Loucy (cell line): ENCODE data around the gene TRIM15.
A peak's percentile ranks its signal among the peaks of the same experiment; 100 is the strongest.
"Not testable (repeated sequence)": the region's sequence is repeated elsewhere in the genome, so short reads cannot be mapped to it uniquely, and the experiment has no call there.

ENCODE experiments used
- H2AFZ ChIP-seq: fragments of 200-600 bp; sonication (generic); 2 replicates; pipeline ENCODE4 v1.6.0; 2016; ENCODE audit warnings: antibody characterized with exemption, mild to moderate bottlenecking, low read length, moderate library complexity
- H3F3A ChIP-seq: fragments of 200-600 bp; 2 replicates; pipeline ENCODE4 v1.6.0; 2016; ENCODE audit warnings: antibody characterized with exemption, low read depth, mild to moderate bottlenecking
- H3K27me3 ChIP-seq: fragments of 200-600 bp; sonication (generic); 2 replicates; pipeline ENCODE4 v1.6.1; 2014; ENCODE audit warnings: low read length, mild to moderate bottlenecking; ENCODE audit not compliant: insufficient read depth, poor library complexity, severe bottlenecking
- H3K36me3 ChIP-seq: fragments of 200-600 bp; sonication (generic); 2 replicates; pipeline ENCODE4 v1.6.1; 2016; ENCODE audit warnings: low read length; ENCODE audit not compliant: insufficient read depth
- H3K4me1 ChIP-seq: fragments of 200-600 bp; sonication (generic); 2 replicates; pipeline ENCODE4 v1.5.1; 2014; ENCODE audit warnings: low read length, mild to moderate bottlenecking; ENCODE audit not compliant: insufficient read depth, poor library complexity, severe bottlenecking
- H3K4me2 ChIP-seq: fragments of 200-600 bp; sonication (generic); 2 replicates; pipeline ENCODE4 v1.6.0; 2014; ENCODE audit warnings: antibody characterized with exemption, low read length, low read depth, mild to moderate bottlenecking; ENCODE audit not compliant: poor library complexity, severe bottlenecking
- H3K4me3 ChIP-seq: fragments of 200-600 bp; sonication (generic); 2 replicates; pipeline ENCODE4 v1.5.1; 2014; ENCODE audit warnings: low read length, mild to moderate bottlenecking, mixed read lengths; ENCODE audit not compliant: poor library complexity, severe bottlenecking
- H3K79me2 ChIP-seq: fragments of 200-600 bp; sonication (generic); 2 replicates; pipeline ENCODE4 v1.6.1; 2014; ENCODE audit warnings: low read length; ENCODE audit not compliant: insufficient read depth
- H3K9ac ChIP-seq: fragments of 200-600 bp; sonication (generic); 2 replicates; pipeline ENCODE4 v1.6.0; 2014; ENCODE audit warnings: mild to moderate bottlenecking, low read depth, low read length, moderate library complexity; ENCODE audit not compliant: poor library complexity, severe bottlenecking
- H3K9me2 ChIP-seq: fragments of 200-600 bp; sonication (generic); replicated peaks from 2 replicates; pipeline ENCODE4 v1.6.1; 2016; ENCODE audit warnings: low read depth, low read length, mixed read lengths
- H3K9me3 ChIP-seq: fragments of 200-600 bp; sonication (generic); 2 replicates; pipeline ENCODE4 v1.6.1; 2014; ENCODE audit warnings: mild to moderate bottlenecking, antibody characterized with exemption, low read length, low read depth; ENCODE audit not compliant: insufficient read depth
- H4K20me1 ChIP-seq: fragments of 200-600 bp; sonication (generic); 2 replicates; pipeline ENCODE4 v1.6.0; 2014; ENCODE audit warnings: antibody characterized with exemption, low read length, mild to moderate bottlenecking; ENCODE audit not compliant: insufficient read depth, poor library complexity, severe bottlenecking
- CTCF ChIP-seq: fragments of 200-600 bp; sonication (generic); conservative IDR thresholded peaks from 2 replicates; pipeline ENCODE4 v1.5.1; 2014; ENCODE audit warnings: mild to moderate bottlenecking, antibody characterized with exemption, low read length
- EZH2phosphoT487 ChIP-seq: fragments of 200-600 bp; IDR thresholded peaks from 2 replicates; pipeline ENCODE4 v1.6.1; 2018; ENCODE audit warnings: antibody characterized with exemption, mild to moderate bottlenecking, moderate library complexity, borderline replicate concordance

Gene TRIM15

GRCh38 chr6:30213957-30214656 lies 50.8 kb downstream of the TRIM15 start:
- Histone ChIP-seq H3K4me1 (peaks cover 35% of the 10 kb centered on the region), H3K4me2 (peak overlapping the region; percentile 71), H3K79me2 (peaks cover 36% of the 10 kb centered on the region), H2AFZ (peak overlapping the region; percentile 88), H3K27me3 (no peaks in the 10 kb centered on the region), H3K9ac (peak overlapping the region; percentile 82), H3K4me3 (peak overlapping the region; percentile 78), H4K20me1 (peaks cover 17% of the 10 kb centered on the region), H3F3A (no peaks in the 10 kb centered on the region), H3K36me3 (no peaks in the 10 kb centered on the region), H3K9me2 (no peaks in the 10 kb centered on the region), H3K9me3 (no peaks in the 10 kb centered on the region)
- TF ChIP-seq EZH2phosphoT487 (no peak), CTCF (no peak)

GRCh38 chr6:30214657-30214982 lies 51.3 kb downstream of the TRIM15 start:
- Histone ChIP-seq H3K4me2 (peak overlapping the region; percentile 71), H2AFZ (peak overlapping the region; percentile 88), H3K9me3 (no peaks in the 10 kb centered on the region), H3K4me1 (peaks cover 31% of the 10 kb centered on the region), H3K36me3 (no peaks in the 10 kb centered on the region), H3K27me3 (no peaks in the 10 kb centered on the region), H4K20me1 (peaks cover 17% of the 10 kb centered on the region), H3F3A (no peaks in the 10 kb centered on the region), H3K4me3 (peak overlapping the region; percentile 78), H3K9ac (peak overlapping the region; percentile 82), H3K9me2 (no peaks in the 10 kb centered on the region), H3K79me2 (peaks cover 31% of the 10 kb centered on the region)
- TF ChIP-seq CTCF (no peak), EZH2phosphoT487 (no peak)

- Histone ChIP-seq H3K9me2 (no peaks in the 10 kb centered on the region), H4K20me1 (peaks cover 16% of the 10 kb centered on the region), H3K9ac (no peak overlapping the region), H3K9me3 (no peaks in the 10 kb centered on the region), H3K4me1 (peaks cover 22% of the 10 kb centered on the region), H3K36me3 (no peaks in the 10 kb centered on the region), H3F3A (no peaks in the 10 kb centered on the region), H3K4me3 (no peak overlapping the region), H3K4me2 (no peak overlapping the region), H2AFZ (no peak overlapping the region), H3K79me2 (peaks cover 20% of the 10 kb centered on the region), H3K27me3 (no peaks in the 10 kb centered on the region)
- no peak for TF ChIP-seq EZH2phosphoT487
Measured at GRCh38 chr6:30216096-30216495, 52.8 kb downstream of the TRIM15 start.

GRCh38 chr6:30219244-30219643 lies 55.9 kb downstream of the TRIM15 start:
- Histone ChIP-seq H3K4me2 (peak overlapping the region; percentile 33), H4K20me1 (no peaks in the 10 kb centered on the region), H3K4me3 (no peak overlapping the region), H3F3A (no peaks in the 10 kb centered on the region), H2AFZ (peak overlapping the region; percentile 97), H3K9me2 (no peaks in the 10 kb centered on the region), H3K9me3 (peaks cover 16% of the 10 kb centered on the region; the same call in 1 of the 2 replicates), H3K4me1 (peaks cover 5% of the 10 kb centered on the region), H3K27me3 (no peaks in the 10 kb centered on the region), H3K9ac (peak overlapping the region; percentile 24), H3K36me3 (no peaks in the 10 kb centered on the region), H3K79me2 (no peaks in the 10 kb centered on the region)
- TF ChIP-seq CTCF (peak; percentile 98), EZH2phosphoT487 (no peak)

GRCh38 chr6:30221395-30221794 lies 58.0 kb downstream of the TRIM15 start:
- H3K9ac ChIP-seq, result not testable (repeated sequence)

More at GRCh38 chr6:30221395-30221794, 58.0 kb downstream of the TRIM15 start:
- not testable (repeated sequence) for H2AFZ ChIP-seq, H3K4me1 ChIP-seq, H3K27me3 ChIP-seq, H3F3A ChIP-seq, H3K4me3 ChIP-seq, H3K79me2 ChIP-seq, H4K20me1 ChIP-seq, H3K4me2 ChIP-seq, H3K9me2 ChIP-seq, H3K36me3 ChIP-seq
- peaks cover 20% of the 10 kb centered on the region; the same call in 1 of the 2 replicates for H3K9me3 ChIP-seq
